ENCODE measurements around the gene FAM124B. TPM values are rescaled to one million over a fixed set of nuclear protein-coding genes. Genes with fewer than 3 reads are reported as not detected.

Gene FAM124B
- total and polyA plus RNA-seq, 4 donors, result 0.30 to 2.5 (median 0.42) TPM

DNA sequence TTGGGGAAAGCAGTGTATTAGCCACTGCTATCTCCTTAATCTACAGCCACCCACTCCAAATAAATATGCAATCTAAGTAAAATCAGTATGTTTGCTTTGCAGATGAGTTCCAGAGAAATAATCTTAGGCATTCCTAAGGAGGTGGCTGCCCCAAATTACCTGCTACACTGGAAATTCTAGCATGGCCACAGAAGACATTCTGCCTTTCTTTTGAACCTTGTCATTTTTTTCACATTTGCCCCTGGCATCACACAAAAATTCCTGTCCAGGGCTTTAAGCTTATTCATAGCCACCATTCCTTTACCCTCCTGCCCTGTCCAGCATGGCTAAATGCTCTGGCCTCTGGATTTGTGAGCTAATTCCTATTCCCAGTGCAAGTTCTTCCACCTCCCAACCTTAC is 36.8 kb upstream of the FAM124B start:
- H3K27me3 ChIP-seq (ENCODE audit: control insufficient read depth in 4 of 4, insufficient read depth in 4 of 4, low read length in 3 of 4), result no peaks in the 10 kb centered on the region
- TF ChIP-seq SP1 (IDR thresholded peaks at IDR 0.05) (no peak), ATF3 (IDR thresholded peaks at IDR 0.05) (no peak), TAF1 (conservative IDR thresholded peaks at IDR 0.05) (no peak), YY1 (IDR thresholded peaks at IDR 0.05) (no peak), HNF4A (conservative IDR thresholded peaks at IDR 0.05) (no peak), REST (IDR thresholded peaks at IDR 0.05) (no peak), ZBTB33 (IDR thresholded peaks at IDR 0.05) (no peak), FOXA1 (IDR thresholded peaks at IDR 0.05) (no peak), NR2F2 (IDR thresholded peaks at IDR 0.05) (no peak), CTCF (IDR thresholded peaks at IDR 0.05; ENCODE audit: low read depth, low read length, missing input control) (no peak), GABPA (IDR thresholded peaks at IDR 0.05 in 1 of 2, conservative IDR thresholded peaks at IDR 0.05 in 1 of 2) (no peak), FOXA2 (IDR thresholded peaks at IDR 0.05) (no peak), EGR1 (IDR thresholded peaks at IDR 0.05; ENCODE audit: low read depth in 2 of 2) (no peak), RXRA (IDR thresholded peaks at IDR 0.05) (no peak), MAX (IDR thresholded peaks at IDR 0.05) (no peak), RAD21 (IDR thresholded peaks at IDR 0.05) (no peak)
- no peak overlapping the region for H3K4me3 ChIP-seq (ENCODE audit: low read depth in 1 of 3, low read length in 3 of 3)
- no peaks in the 10 kb centered on the region for H3K36me3 ChIP-seq (ENCODE audit: control insufficient read depth in 4 of 4, insufficient read depth in 3 of 4, low read depth in 1 of 4, low read length in 3 of 4)
- H3K27ac ChIP-seq (ENCODE audit: low read depth in 1 of 2, low read length in 2 of 2), result no peak overlapping the region
- peaks cover 0 to 6% (median 0%) of the 10 kb centered on the region in 4 donors for H3K4me1 ChIP-seq (ENCODE audit: control insufficient read depth in 4 of 4, insufficient read depth in 4 of 4, low read length in 3 of 4)
- no peaks in the 10 kb centered on the region for H3K9me3 ChIP-seq (ENCODE audit: control insufficient read depth in 4 of 4, low read length in 3 of 4)
- no peak overlapping the region for H3K9ac ChIP-seq (ENCODE audit: low read depth in 1 of 2, low read length in 2 of 2)
- no peak for DNase-seq (ENCODE audit: low spot score)

DNA sequence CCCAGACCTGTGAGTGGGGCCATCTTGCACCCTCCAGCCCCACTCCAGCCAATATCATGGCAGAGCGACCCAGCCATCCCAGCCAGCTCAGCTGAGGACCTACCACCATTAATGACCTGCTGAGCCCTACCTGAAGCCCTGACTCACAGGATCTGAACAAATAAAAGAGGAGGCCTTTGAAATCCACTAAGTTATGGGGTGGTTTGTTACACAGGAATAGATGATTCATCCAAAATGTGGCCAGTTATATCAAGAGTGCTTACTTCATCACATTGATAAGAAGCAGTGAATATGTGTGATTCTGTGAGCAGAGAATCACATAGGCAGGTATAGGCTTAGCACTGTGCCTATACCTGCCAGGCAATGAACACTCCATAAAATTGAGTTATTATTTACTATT is 34.7 kb upstream of the FAM124B start:
- no peaks in the 10 kb centered on the region for H3K36me3 ChIP-seq (ENCODE audit: control insufficient read depth in 4 of 4, insufficient read depth in 3 of 4, low read depth in 1 of 4, low read length in 3 of 4)
- DNase-seq (ENCODE audit: low spot score), result no peak
- WGBS, result 93% methylated on average over 1 of the region's 1 CpG
- H3K4me1 ChIP-seq (ENCODE audit: control insufficient read depth in 4 of 4, insufficient read depth in 4 of 4, low read length in 3 of 4), result no peaks in the 10 kb centered on the region
- no peak overlapping the region for H3K9ac ChIP-seq (ENCODE audit: low read depth in 1 of 2, low read length in 2 of 2)
- no peaks in the 10 kb centered on the region for H3K27me3 ChIP-seq (ENCODE audit: control insufficient read depth in 4 of 4, insufficient read depth in 4 of 4, low read length in 3 of 4)
- H3K27ac ChIP-seq (ENCODE audit: low read depth in 1 of 2, low read length in 2 of 2), result no peak overlapping the region
- no peak overlapping the region for H3K4me3 ChIP-seq (ENCODE audit: low read depth in 1 of 3, low read length in 3 of 3)
- no peaks in the 10 kb centered on the region for H3K9me3 ChIP-seq (ENCODE audit: control insufficient read depth in 4 of 4, low read length in 3 of 4)
- TF ChIP-seq TAF1 (conservative IDR thresholded peaks at IDR 0.05), result no peak
- no peak for TF ChIP-seq HNF4A (conservative IDR thresholded peaks at IDR 0.05)
- TF ChIP-seq HNF4G (IDR thresholded peaks at IDR 0.05), result no peak
- TF ChIP-seq GABPA (IDR thresholded peaks at IDR 0.05 in 1 of 2, conservative IDR thresholded peaks at IDR 0.05 in 1 of 2), result no peak
- no peak for TF ChIP-seq MAX (IDR thresholded peaks at IDR 0.05)
- TF ChIP-seq RXRA (IDR thresholded peaks at IDR 0.05), result no peak
- TF ChIP-seq SP1 (IDR thresholded peaks at IDR 0.05), result no peak
- TF ChIP-seq FOXA1 (IDR thresholded peaks at IDR 0.05), result no peak
- no peak for TF ChIP-seq CTCF (IDR thresholded peaks at IDR 0.05; ENCODE audit: low read depth, low read length, missing input control)
- TF ChIP-seq FOXA2 (IDR thresholded peaks at IDR 0.05), result no peak
- TF ChIP-seq YY1 (IDR thresholded peaks at IDR 0.05), result no peak
- no peak for TF ChIP-seq NR2F2 (IDR thresholded peaks at IDR 0.05)
- no peak for TF ChIP-seq JUND (IDR thresholded peaks at IDR 0.05)
- TF ChIP-seq ATF3 (IDR thresholded peaks at IDR 0.05), result no peak
